ENCODE results near the gene LIX1L. TPM values are rescaled to one million over a fixed set of nuclear protein-coding genes. Genes with fewer than 3 reads are reported as not detected.

LIX1L gene
- total RNA-seq, 1 experiment from 2014 or later = 35.6 TPM

- Histone ChIP-seq H3K4me3 (no peak overlapping the region), H3K9me3 (replicated peaks) (no peaks in the 10 kb centered on the region), H3K27ac (no peak overlapping the region), H3K4me1 (peaks cover 7% of the 10 kb centered on the region), H3K27me3 (no peaks in the 10 kb centered on the region), H3K36me3 (peaks cover 36% of the 10 kb centered on the region)
- no peak for DNase-seq
These were observed 34.1 kb upstream of the LIX1L start for GRCh38 chr1:145991735-145992412.

- no peak for DNase-seq
- no peaks in the 10 kb centered on the region for H3K27me3 ChIP-seq
- no peak overlapping the region for H3K27ac ChIP-seq
- H3K4me1 ChIP-seq = peaks cover 16% of the 10 kb centered on the region
- H3K4me3 ChIP-seq = no peak overlapping the region
- no peaks in the 10 kb centered on the region for H3K9me3 ChIP-seq (replicated peaks)
- peaks cover 34% of the 10 kb centered on the region for H3K36me3 ChIP-seq
These were observed 32.5 kb upstream of the LIX1L start for GRCh38 chr1:145990249-145990855.

- no peaks in the 10 kb centered on the region for H3K9me3 ChIP-seq (replicated peaks)
- peaks cover 24% of the 10 kb centered on the region for H3K4me1 ChIP-seq
- DNase-seq = no peak
- H3K27ac ChIP-seq = no peak overlapping the region
- H3K27me3 ChIP-seq = no peaks in the 10 kb centered on the region
- peaks cover 19% of the 10 kb centered on the region for H3K36me3 ChIP-seq
- H3K4me3 ChIP-seq = no peak overlapping the region
These were observed 31.0 kb upstream of the LIX1L start for GRCh38 chr1:145988773-145989172.

- Histone ChIP-seq H3K9me3 (replicated peaks) (no peaks in the 10 kb centered on the region), H3K36me3 (peaks cover 10% of the 10 kb centered on the region), H3K27me3 (no peaks in the 10 kb centered on the region), H3K4me1 (peaks cover 33% of the 10 kb centered on the region), H3K4me3 (no peak overlapping the region), H3K27ac (no peak overlapping the region)
- DNase-seq = no peak
These were observed 30.1 kb upstream of the LIX1L start for GRCh38 chr1:145987926-145988325.

GRCh38 chr1:145986551-145986950 lies 28.7 kb upstream of the LIX1L start:
- Histone ChIP-seq H3K27me3 (no peaks in the 10 kb centered on the region), H3K9me3 (replicated peaks) (no peaks in the 10 kb centered on the region), H3K4me3 (peak overlapping the region; percentile 37), H3K4me1 (peaks cover 44% of the 10 kb centered on the region), H3K27ac (peak overlapping the region; percentile 92), H3K36me3 (no peaks in the 10 kb centered on the region)
- peak in 1 of 2 experiments; percentile 34 for DNase-seq

GRCh38 chr1:145985502-145986439 lies 28.0 kb upstream of the LIX1L start:
- Histone ChIP-seq H3K4me1 (peaks cover 45% of the 10 kb centered on the region), H3K9me3 (replicated peaks) (no peaks in the 10 kb centered on the region), H3K27ac (peak overlapping the region; percentile 92), H3K36me3 (no peaks in the 10 kb centered on the region), H3K27me3 (no peaks in the 10 kb centered on the region), H3K4me3 (peak overlapping the region; percentile 37)
- peak; percentile 87 to 94 for DNase-seq

- H3K4me3 ChIP-seq = peak overlapping the region; percentile 37
- peak overlapping the region; percentile 92 for H3K27ac ChIP-seq
These were observed 27.3 kb upstream of the LIX1L start for GRCh38 chr1:145985129-145985501.

GRCh38 chr1:145983960-145984830 lies 26.4 kb upstream of the LIX1L start:
- H3K36me3 ChIP-seq = no peaks in the 10 kb centered on the region
- H3K4me1 ChIP-seq = peaks cover 57% of the 10 kb centered on the region
- H3K27ac ChIP-seq = peak overlapping the region; percentile 92
- no peak overlapping the region; the same call in 1 of the 2 replicates for H3K4me3 ChIP-seq
- no peaks in the 10 kb centered on the region for H3K27me3 ChIP-seq
- DNase-seq = peak in 1 of 2 experiments; percentile 26
- H3K9me3 ChIP-seq (replicated peaks) = no peaks in the 10 kb centered on the region

More at GRCh38 chr1:145985129-145985501, 27.3 kb upstream of the LIX1L start:
- no peaks in the 10 kb centered on the region for H3K27me3 ChIP-seq
- peaks cover 51% of the 10 kb centered on the region for H3K4me1 ChIP-seq
- H3K9me3 ChIP-seq (replicated peaks) = no peaks in the 10 kb centered on the region
- no peaks in the 10 kb centered on the region for H3K36me3 ChIP-seq
- DNase-seq = peak in 1 of 2 experiments; percentile 59

- Histone ChIP-seq H3K4me1 (peaks cover 66% of the 10 kb centered on the region), H3K9me3 (replicated peaks) (no peaks in the 10 kb centered on the region), H3K4me3 (no peak overlapping the region), H3K27ac (peak overlapping the region; percentile 92), H3K27me3 (no peaks in the 10 kb centered on the region), H3K36me3 (no peaks in the 10 kb centered on the region)
- DNase-seq = peak; percentile 91 to 94
These were observed 25.4 kb upstream of the LIX1L start for GRCh38 chr1:145983206-145983675.

GRCh38 chr1:145982010-145982723 lies 24.4 kb upstream of the LIX1L start:
- no peak for DNase-seq
- Histone ChIP-seq H3K36me3 (no peaks in the 10 kb centered on the region), H3K27ac (peak overlapping the region; percentile 92), H3K27me3 (no peaks in the 10 kb centered on the region), H3K4me1 (peaks cover 77% of the 10 kb centered on the region), H3K9me3 (replicated peaks) (no peaks in the 10 kb centered on the region), H3K4me3 (no peak overlapping the region)

GRCh38 chr1:145980457-145980994 lies 22.7 kb upstream of the LIX1L start:
- H3K27me3 ChIP-seq = no peaks in the 10 kb centered on the region
- no peaks in the 10 kb centered on the region for H3K9me3 ChIP-seq (replicated peaks)
- H3K4me1 ChIP-seq = peaks cover 70% of the 10 kb centered on the region
- H3K4me3 ChIP-seq = no peak overlapping the region
- no peak for DNase-seq
- H3K36me3 ChIP-seq = no peaks in the 10 kb centered on the region
- H3K27ac ChIP-seq = peak overlapping the region; percentile 91; the same call in 1 of the 2 replicates

- Histone ChIP-seq H3K9me3 (replicated peaks) (no peaks in the 10 kb centered on the region), H3K36me3 (no peaks in the 10 kb centered on the region), H3K27ac (peak overlapping the region; percentile 91), H3K27me3 (no peaks in the 10 kb centered on the region), H3K4me3 (no peak overlapping the region), H3K4me1 (peaks cover 71% of the 10 kb centered on the region)
- DNase-seq = no peak
These were observed 22.1 kb upstream of the LIX1L start for GRCh38 chr1:145979746-145980456.

Data from SJCRH30 (cell line).